ENCODE results near the gene TOP2A.
"Not testable (repeated sequence)": the region's sequence is repeated elsewhere in the genome, so short reads cannot be mapped to it uniquely, and the experiment has no call there.

DNA sequence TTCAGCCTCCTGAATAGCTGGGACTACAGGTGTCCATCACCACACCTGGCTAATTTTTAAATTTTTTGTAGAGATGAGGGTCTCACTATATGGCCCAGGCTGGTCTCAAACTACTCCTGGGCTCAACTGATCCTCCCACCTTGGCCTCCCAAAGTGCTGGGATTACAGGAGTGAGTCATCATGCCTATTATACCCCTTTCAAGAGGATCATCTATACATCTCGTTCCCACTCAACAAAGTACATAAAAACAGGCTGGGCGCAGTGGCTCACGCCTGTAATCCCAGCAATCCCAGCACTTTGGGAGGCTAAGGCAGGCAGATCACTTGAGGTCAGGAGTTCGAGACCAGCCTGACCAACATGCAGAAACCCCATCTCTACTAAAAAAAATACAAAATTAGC is 3.4 kb downstream of the TOP2A start:
- not testable (repeated sequence) for TF ChIP-seq POLR2A, POLR2AphosphoS5 (IDR thresholded peaks at IDR 0.05)
- TF ChIP-seq, protein P1, sequence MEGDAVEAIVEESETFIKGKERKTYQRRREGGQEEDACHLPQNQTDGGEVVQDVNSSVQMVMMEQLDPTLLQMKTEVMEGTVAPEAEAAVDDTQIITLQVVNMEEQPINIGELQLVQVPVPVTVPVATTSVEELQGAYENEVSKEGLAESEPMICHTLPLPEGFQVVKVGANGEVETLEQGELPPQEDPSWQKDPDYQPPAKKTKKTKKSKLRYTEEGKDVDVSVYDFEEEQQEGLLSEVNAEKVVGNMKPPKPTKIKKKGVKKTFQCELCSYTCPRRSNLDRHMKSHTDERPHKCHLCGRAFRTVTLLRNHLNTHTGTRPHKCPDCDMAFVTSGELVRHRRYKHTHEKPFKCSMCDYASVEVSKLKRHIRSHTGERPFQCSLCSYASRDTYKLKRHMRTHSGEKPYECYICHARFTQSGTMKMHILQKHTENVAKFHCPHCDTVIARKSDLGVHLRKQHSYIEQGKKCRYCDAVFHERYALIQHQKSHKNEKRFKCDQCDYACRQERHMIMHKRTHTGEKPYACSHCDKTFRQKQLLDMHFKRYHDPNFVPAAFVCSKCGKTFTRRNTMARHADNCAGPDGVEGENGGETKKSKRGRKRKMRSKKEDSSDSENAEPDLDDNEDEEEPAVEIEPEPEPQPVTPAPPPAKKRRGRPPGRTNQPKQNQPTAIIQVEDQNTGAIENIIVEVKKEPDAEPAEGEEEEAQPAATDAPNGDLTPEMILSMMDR (IDR thresholded peaks at IDR 0.05 in 8 of 11, conservative IDR thresholded peaks at IDR 0.05 in 3 of 11), result not testable (repeated sequence)
